HFF-Myc (cell line): ENCODE results near the gene PILRB.
"Not testable (repeated sequence)": the region's sequence is repeated elsewhere in the genome, so short reads cannot be mapped to it uniquely, and the experiment has no call there.

ENCODE experiments used
- DNase-seq: peaks from one replicate; pipeline ENCODE4 v3.0.0-alpha.2; 2011; ENCODE audit warnings: low read depth; ENCODE audit errors: extremely low read depth
- H3K4me3 ChIP-seq: replicated peaks from 2 replicates; pipeline ENCODE4 v1.5.1; 2011; ENCODE audit warnings: low read depth, mild to moderate bottlenecking, control low read depth, low read length
- CTCF ChIP-seq: IDR thresholded peaks from 2 replicates; pipeline ENCODE4 v1.5.1; 2012; ENCODE audit warnings: mild to moderate bottlenecking, low read depth, low read length, control low read depth; ENCODE audit errors: missing control alignments

The PILRB gene

GRCh38 chr7:100358027-100358856, at the start of gene PILRB:
TSS of gene PILRB (plus strand) at chr7:100358117. CDS start at chr7:100358303, 186 bp downstream.
- no peak for TF ChIP-seq CTCF
- H3K4me3 ChIP-seq, result no peak within 1 kb of the TSS
- DNase-seq, result no peak

- H3K4me3 ChIP-seq, result not testable (repeated sequence)
These were observed 39.6 kb upstream of the PILRB start for GRCh38 chr7:100318329-100318728.

GRCh38 chr7:100321648-100322047, 36.3 kb upstream of the PILRB start:
- H3K4me3 ChIP-seq, DNase-seq: not testable (repeated sequence)

More at GRCh38 chr7:100318329-100318728, 39.6 kb upstream of the PILRB start:
- DNase-seq, result not testable (repeated sequence)

DNA sequence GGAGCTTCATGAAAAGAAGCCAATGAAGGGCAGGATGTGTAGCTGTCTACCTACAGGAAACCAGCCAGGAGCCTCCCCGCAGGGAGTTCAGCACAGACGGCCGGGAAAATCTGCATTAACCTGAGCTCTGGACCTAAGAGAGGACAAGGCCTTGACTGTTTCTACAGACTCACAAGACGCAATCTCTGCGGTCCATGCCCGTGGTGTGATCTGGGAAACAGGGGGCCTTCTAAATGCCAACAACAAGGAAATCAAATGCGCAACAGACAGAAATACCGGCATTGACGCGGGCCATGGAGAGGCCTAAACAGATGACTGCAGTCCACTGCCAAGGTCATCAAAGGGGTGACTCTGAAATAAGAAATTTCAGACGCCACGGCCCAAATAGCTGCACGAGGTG, 33.7 kb upstream of the PILRB start:
- DNase-seq, H3K4me3 ChIP-seq: not testable (repeated sequence)

DNA sequence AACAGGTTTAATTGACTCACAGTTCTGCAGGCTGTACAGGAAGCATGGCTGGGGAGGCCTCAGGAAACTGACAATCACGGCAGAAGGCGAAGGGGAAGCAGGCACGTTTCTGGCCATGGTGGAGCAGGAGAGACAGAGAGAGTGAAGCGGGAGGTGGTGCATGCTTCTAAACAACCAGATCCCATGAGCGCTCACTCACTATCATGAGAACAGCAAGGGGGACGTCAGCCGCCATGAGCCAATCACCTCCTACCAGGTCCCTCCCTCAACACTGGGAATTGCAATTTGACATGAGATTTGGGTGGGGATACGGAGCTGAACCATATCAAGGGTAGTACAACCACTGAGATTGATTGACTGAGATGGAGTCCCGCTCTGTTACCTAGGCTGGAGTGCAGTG, 32.2 kb upstream of the PILRB start:
- not testable (repeated sequence) for H3K4me3 ChIP-seq, DNase-seq

DNA sequence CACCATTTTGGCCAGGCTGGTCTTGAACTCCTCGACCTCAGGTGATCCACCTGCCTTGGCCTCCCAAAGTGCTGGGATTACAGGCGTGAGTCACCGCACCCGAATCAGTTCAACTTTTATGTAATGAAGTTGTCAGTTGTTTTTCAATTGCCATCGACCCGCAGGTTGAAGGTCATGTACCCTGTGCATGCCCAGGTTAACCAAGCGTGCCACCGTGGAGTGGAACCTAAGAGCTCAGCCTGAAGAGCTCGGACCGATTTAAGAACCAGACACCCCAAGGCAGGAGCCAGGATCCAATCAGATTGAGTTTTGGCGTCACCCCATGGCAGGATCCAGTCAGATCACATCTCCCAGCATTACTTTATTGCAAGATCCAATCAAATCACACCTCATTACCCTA, 31.0 kb upstream of the PILRB start:
- not testable (repeated sequence) for H3K4me3 ChIP-seq, DNase-seq

- peak overlapping the region; percentile 60 for H3K4me3 ChIP-seq
These were observed 22.1 kb upstream of the PILRB start for GRCh38 chr7:100335566-100336466.

GRCh38 chr7:100338083-100338696, 19.7 kb upstream of the PILRB start:
- not testable (repeated sequence) for H3K4me3 ChIP-seq, DNase-seq

More at GRCh38 chr7:100335566-100336466, 22.1 kb upstream of the PILRB start:
- DNase-seq, result peak; percentile 72

DNA sequence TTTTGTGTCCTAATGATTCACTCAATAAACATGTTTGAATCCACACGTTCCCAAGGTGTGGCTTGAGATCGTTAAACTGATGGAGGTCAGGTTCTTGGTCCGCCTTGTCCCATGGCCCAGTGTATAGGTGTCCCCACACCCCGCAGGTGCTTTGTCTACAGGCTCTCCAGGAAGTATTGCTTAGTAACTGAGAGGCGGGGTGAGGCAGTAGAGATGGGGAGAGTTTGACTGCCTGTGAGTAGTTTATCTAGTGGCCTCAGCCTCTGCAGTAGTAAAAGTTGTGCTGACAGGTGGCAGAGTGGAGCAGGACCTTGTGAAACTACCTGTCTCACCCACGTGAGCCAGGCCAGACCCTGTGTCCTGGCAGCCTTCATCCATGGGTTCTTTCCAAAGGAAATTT, 16.6 kb upstream of the PILRB start:
- H3K4me3 ChIP-seq, DNase-seq: not testable (repeated sequence)

DNA sequence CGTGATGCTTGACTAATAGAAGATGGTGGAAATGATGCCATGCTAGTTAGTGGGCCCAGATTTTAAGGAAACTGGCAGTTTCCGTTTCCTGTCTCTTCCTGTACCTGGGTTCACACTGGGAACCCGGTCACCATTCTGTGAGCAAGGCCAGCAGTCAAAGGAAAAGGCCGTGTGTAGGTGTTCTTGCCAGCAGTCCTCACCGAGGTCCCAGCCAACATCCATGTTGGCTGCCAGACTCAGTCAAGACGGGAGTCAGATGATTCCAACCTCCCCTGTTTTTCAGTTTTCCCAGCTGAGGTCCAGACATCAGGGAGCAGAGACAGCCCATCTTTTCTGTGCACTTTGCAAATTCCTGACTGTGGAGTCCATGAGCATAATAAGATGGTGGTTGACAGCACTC, 15.2 kb upstream of the PILRB start:
- DNase-seq, result no peak
- H3K4me3 ChIP-seq, result no peak overlapping the region
- TF ChIP-seq CTCF, result no peak

- DNase-seq, H3K4me3 ChIP-seq: not testable (repeated sequence)
These were observed 13.8 kb upstream of the PILRB start for GRCh38 chr7:100344124-100344559.
